ENCODE results near the gene ARHGEF12. TPM values are rescaled to one million over a fixed set of nuclear protein-coding genes. Genes with fewer than 3 reads are reported as not detected.

The ARHGEF12 gene
- total RNA-seq, 4 donors from 2014 or later: 169 to 268 (median 197) TPM

DNA sequence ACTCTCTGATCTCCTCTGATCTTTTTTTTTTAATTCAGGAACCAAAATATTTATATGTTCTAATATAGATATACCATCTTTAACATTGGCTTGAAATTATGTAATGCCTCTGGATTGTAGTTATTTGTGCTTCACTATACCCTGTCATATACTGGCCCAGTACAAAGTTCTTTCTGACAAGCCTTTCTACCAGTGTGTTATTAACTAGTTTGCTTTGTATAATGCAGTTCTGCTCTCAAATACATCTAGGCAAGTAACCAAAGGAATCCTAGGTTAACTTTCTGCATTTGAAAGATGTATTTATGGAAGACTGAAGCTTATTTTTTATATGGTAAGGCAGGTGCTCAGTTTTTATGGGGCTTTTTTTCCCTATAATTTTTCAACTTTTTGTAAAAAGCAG lies 36.1 kb downstream of the ARHGEF12 start:
- no peaks in the 10 kb centered on the region for H3K27me3 ChIP-seq
- TF ChIP-seq, protein P1, sequence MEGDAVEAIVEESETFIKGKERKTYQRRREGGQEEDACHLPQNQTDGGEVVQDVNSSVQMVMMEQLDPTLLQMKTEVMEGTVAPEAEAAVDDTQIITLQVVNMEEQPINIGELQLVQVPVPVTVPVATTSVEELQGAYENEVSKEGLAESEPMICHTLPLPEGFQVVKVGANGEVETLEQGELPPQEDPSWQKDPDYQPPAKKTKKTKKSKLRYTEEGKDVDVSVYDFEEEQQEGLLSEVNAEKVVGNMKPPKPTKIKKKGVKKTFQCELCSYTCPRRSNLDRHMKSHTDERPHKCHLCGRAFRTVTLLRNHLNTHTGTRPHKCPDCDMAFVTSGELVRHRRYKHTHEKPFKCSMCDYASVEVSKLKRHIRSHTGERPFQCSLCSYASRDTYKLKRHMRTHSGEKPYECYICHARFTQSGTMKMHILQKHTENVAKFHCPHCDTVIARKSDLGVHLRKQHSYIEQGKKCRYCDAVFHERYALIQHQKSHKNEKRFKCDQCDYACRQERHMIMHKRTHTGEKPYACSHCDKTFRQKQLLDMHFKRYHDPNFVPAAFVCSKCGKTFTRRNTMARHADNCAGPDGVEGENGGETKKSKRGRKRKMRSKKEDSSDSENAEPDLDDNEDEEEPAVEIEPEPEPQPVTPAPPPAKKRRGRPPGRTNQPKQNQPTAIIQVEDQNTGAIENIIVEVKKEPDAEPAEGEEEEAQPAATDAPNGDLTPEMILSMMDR (IDR thresholded peaks at IDR 0.05): no peak
- TF ChIP-seq POLR2A (IDR thresholded peaks at IDR 0.05): no peak
- no peaks in the 10 kb centered on the region for H3K36me3 ChIP-seq
- no peaks in the 10 kb centered on the region for H3K4me1 ChIP-seq
- H3K9me3 ChIP-seq: no peaks in the 10 kb centered on the region
- intact Hi-C loops (cut with DNase I): no loop called here
- DNase-seq: no peak
- H3K27ac ChIP-seq: no peak overlapping the region
- no peak overlapping the region for H3K4me3 ChIP-seq (replicated peaks in 1 of 3)

DNA sequence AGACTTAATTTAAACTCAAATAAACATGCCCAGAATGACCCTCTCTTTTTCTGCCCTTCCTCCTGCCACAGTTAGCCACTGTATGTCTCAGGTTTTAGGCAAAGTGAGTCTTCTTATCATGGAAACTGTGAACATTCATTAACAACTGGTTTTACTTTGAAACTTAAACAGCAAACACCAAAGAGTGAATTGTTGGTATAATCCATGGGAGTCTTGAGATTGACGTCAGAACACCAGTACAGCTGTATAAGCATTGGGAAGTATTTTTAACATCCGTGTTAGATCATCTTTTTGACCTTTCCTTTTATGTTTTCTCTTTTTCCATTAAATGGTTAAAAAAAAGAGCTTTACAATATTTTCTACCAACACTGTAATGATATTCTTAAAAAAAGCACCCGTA lies 38.9 kb downstream of the ARHGEF12 start:
- DNase-seq: no peak
- intact Hi-C loops (cut with DNase I): no loop called here
- WGBS, 2 donors: 71 to 75% methylated on average over 3 of the region's 3 CpGs
- Histone ChIP-seq H3K36me3 (no peaks in the 10 kb centered on the region), H3K27me3 (no peaks in the 10 kb centered on the region), H3K4me3 (replicated peaks in 1 of 3) (no peak overlapping the region), H3K27ac (no peak overlapping the region), H3K4me1 (peaks cover 5 to 7% of the 10 kb centered on the region in 2 donors), H3K9me3 (no peaks in the 10 kb centered on the region)
- TF ChIP-seq, protein P1 (IDR thresholded peaks at IDR 0.05): no peak
- no peak for TF ChIP-seq POLR2A (IDR thresholded peaks at IDR 0.05)

DNA sequence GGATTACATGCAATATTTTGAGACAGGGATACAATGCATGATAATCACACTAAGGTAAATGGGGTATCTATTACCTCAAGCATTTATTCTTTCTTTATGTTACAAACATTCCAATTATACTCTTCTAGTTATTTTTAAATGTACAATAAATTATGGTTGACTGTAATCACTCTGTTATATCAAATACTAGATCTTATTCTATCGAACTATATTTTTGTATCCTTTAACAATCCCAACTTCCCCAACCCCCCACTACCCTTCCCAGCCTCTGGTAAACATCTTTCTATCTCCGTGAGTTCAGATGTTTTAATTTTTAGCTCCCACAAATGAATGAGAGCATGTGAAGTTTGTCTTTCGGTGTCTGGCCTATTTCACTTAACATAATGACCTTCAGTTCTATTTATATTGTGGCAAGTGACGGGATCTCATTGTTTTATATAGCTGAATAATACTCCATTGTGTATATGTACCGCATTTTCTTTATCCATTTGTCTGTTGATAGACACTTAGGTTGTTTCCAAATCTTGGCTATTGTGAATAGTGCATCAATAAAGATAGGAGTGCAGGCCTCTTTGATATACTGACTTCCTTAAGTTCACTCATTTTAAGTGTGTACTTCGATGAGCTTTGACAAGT lies 40.5 kb downstream of the ARHGEF12 start:
- H3K4me1 ChIP-seq: peaks cover 6 to 15% of the 10 kb centered on the region in 2 donors
- no peak for DNase-seq

DNA sequence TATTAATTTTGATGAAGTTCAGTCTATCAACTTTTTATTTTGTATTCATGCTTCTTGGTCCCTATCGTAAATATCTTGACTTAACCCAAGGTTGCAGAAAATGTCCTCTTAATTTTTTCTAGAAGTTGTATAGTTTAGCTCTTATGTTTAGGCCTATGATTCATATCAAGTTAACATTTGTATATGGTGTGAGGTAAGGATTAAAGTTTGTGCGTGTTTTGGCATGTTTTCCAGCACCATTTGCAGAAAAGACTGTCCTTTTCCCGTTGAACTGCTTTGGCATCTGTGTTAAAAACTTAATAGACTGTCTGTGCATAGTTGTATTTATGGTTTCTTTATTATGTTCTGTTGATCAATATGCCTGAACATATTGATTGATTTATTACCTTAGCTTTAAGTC lies 42.3 kb downstream of the ARHGEF12 start:
- no peaks in the 10 kb centered on the region for H3K9me3 ChIP-seq
- no peak for DNase-seq
- H3K27ac ChIP-seq: no peak overlapping the region
- WGBS, 2 donors: 79 to 97% methylated on average over 3 of the region's 3 CpGs
- peaks cover 14 to 17% of the 10 kb centered on the region in 2 donors for H3K4me1 ChIP-seq
- no peaks in the 10 kb centered on the region for H3K36me3 ChIP-seq
- H3K4me3 ChIP-seq (replicated peaks in 1 of 3): no peak overlapping the region
- TF ChIP-seq, protein P1 (IDR thresholded peaks at IDR 0.05): no peak
- TF ChIP-seq POLR2A (IDR thresholded peaks at IDR 0.05): no peak
- intact Hi-C loops (cut with DNase I): no loop called here
- H3K27me3 ChIP-seq: no peaks in the 10 kb centered on the region

More for the DNA sequence above, 40.5 kb downstream of the ARHGEF12 start:
- no peaks in the 10 kb centered on the region for H3K9me3 ChIP-seq
- TF ChIP-seq POLR2A (IDR thresholded peaks at IDR 0.05): no peak
- TF ChIP-seq, protein P1 (IDR thresholded peaks at IDR 0.05): no peak
- H3K27ac ChIP-seq: no peak overlapping the region
- H3K27me3 ChIP-seq: no peaks in the 10 kb centered on the region
- H3K4me3 ChIP-seq (replicated peaks in 1 of 3): no peak overlapping the region
- intact Hi-C loops (cut with DNase I): no loop called here
- 86 to 90% methylated on average over 6 of the region's 6 CpGs for WGBS, 2 donors
- H3K36me3 ChIP-seq: no peaks in the 10 kb centered on the region

DNA sequence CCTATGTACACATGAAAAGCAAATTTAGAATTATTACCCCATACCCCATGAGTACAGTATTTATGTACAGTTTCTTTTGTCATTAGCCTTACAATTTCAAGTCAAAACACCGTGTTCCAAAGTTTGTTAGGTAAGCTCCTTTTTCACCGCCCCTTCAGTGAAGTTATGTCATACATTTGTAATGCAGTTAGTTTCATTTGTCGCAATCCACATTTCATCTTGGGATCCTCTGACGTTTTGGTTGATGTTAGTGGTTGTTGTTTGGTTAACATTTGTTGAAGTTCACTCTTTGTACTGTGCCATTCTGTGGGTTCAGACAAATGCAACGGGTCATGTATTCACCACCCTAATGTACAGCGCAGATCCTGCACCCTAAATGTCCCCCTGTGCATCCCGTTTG lies 45.2 kb downstream of the ARHGEF12 start:
- Histone ChIP-seq H3K27ac (no peak overlapping the region), H3K4me3 (replicated peaks in 1 of 3) (no peak overlapping the region), H3K4me1 (peaks cover 25 to 38% of the 10 kb centered on the region in 2 donors), H3K27me3 (no peaks in the 10 kb centered on the region), H3K9me3 (no peaks in the 10 kb centered on the region), H3K36me3 (no peaks in the 10 kb centered on the region)
- WGBS, 2 donors: 91 to 92% methylated on average over 7 of the region's 7 CpGs
- intact Hi-C loops (cut with DNase I): no loop called here
- no peak for TF ChIP-seq POLR2A (IDR thresholded peaks at IDR 0.05)
- TF ChIP-seq, protein P1 (IDR thresholded peaks at IDR 0.05): no peak
- no peak for DNase-seq

Measured in thyroid gland (tissue), 4 donors.